Measurements from ENCODE around the gene AP5Z1. TPM values are rescaled to one million over a fixed set of nuclear protein-coding genes. Genes with fewer than 3 reads are reported as not detected.

AP5Z1 gene
- total RNA-seq, 4 donors from 2014 or later, result 12.9 to 40.2 (median 14.6) TPM

DNA sequence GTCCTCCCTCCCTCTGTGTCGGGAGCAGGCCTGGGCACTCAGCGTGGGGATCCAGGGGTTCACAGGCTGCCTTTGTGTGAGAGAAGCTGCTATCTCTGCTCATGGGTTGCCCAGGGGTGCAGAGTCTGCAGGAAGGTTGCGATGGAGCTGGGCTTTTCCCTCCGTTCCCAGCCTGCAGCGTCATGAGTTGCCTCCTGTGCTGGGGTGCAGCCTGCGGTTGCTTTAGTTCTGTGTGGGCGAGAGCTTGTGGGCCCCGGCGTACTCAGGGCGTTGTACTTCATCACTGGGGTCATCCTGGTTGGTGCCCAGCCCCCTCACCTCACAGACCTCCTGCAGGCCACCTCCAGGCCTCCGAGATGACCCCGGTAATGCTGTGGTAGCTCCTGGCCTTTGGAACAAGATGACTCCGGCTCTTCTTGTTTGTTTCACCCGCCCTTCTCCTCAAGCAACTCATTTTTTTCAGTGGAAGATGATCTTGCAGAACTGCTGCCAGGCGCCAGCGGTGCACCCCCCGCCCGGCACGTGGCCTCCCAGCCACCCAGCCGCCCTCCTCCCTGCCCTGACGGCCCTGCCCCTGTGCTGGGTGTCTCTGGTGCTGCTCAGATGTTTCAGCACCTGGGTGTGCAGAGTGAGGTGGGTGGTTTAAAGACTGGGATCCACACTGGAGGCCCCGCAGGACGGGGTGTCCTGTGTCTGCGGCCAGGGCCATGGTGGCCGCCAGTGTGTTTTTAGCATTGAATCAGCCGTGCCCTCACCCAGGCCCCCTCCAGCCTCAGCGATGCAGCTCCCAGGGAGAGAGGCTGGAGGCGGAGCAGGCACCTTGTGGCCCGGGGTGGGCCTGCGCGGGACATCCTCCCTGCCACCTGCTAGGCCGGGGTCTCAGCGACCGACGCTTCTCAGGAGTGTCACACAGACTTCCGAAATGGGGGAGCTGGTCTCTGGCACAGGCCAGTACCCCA lies 7.2 kb downstream of the AP5Z1 start:
- Histone ChIP-seq H3K9me3 (no peaks in the 10 kb centered on the region), H3K4me3 (no peak overlapping the region), H3K27me3 (no peaks in the 10 kb centered on the region), H3K27ac (no peak overlapping the region), H3K4me1 (no peaks in the 10 kb centered on the region), H3K36me3 (no peaks in the 10 kb centered on the region)
- DNase-seq, result no peak
- intact Hi-C loops (cut with DNase I; ENCODE audit: low total_unique reads), result no loop called here
- TF ChIP-seq, protein P1, sequence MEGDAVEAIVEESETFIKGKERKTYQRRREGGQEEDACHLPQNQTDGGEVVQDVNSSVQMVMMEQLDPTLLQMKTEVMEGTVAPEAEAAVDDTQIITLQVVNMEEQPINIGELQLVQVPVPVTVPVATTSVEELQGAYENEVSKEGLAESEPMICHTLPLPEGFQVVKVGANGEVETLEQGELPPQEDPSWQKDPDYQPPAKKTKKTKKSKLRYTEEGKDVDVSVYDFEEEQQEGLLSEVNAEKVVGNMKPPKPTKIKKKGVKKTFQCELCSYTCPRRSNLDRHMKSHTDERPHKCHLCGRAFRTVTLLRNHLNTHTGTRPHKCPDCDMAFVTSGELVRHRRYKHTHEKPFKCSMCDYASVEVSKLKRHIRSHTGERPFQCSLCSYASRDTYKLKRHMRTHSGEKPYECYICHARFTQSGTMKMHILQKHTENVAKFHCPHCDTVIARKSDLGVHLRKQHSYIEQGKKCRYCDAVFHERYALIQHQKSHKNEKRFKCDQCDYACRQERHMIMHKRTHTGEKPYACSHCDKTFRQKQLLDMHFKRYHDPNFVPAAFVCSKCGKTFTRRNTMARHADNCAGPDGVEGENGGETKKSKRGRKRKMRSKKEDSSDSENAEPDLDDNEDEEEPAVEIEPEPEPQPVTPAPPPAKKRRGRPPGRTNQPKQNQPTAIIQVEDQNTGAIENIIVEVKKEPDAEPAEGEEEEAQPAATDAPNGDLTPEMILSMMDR (IDR thresholded peaks at IDR 0.05), result no peak
- TF ChIP-seq POLR2A (IDR thresholded peaks at IDR 0.05), result no peak

DNA sequence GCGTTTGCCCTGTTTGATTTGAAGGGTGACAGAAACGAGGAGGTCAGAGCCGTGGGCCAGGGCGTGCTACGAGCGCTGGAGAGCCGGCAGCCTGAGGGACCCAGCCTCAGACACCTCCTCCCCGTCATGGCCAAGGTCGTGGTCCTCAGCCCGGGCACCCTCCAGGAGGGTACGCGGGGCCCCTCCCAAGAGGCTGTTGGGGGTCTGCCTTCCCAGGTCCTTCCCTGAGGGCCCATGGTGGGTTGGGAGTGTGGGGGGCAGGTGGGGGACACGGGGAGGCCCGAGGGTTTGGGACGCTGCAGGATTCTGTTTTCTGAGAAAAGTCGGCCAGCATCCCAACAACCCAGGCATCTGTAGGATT lies 7.8 kb downstream of the AP5Z1 start:
- Histone ChIP-seq H3K4me3 (no peak overlapping the region), H3K4me1 (no peaks in the 10 kb centered on the region), H3K36me3 (no peaks in the 10 kb centered on the region), H3K27me3 (no peaks in the 10 kb centered on the region), H3K9me3 (no peaks in the 10 kb centered on the region), H3K27ac (no peak overlapping the region)
- no peak for DNase-seq
- intact Hi-C loops (cut with DNase I; ENCODE audit: low total_unique reads), result no loop called here
- no peak for TF ChIP-seq POLR2A (IDR thresholded peaks at IDR 0.05)
- TF ChIP-seq, protein P1 (IDR thresholded peaks at IDR 0.05), result no peak

DNA sequence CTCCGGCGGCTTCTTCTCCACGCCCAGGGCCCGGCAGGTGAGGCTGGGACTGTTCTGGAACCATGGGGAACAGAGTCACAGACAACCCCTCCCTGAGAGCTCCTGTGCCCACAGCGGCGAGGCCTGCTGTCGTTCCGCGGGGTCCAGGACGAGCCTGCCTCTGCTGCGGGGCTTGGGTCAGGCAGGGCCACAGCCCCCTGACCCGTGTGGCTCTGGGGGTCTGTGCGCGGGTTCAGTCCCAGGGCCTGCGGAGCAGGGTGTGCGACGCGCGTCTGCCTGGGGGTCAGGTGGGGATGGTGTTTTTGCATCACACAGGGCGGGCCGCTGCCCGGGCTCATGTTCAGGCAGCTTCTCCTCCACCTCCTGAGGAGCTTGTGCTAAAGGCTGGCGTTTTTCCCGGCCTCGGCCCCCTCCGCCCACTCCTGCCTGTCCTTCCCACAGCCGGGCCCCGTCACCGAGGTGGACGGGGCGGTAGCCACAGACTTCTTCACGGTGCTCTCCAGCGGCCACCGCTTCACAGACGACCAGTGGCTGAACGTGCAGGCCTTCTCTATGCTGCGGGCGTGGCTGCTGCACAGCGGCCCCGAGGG lies 8.4 kb downstream of the AP5Z1 start:
- no peak overlapping the region for H3K4me3 ChIP-seq

DNA sequence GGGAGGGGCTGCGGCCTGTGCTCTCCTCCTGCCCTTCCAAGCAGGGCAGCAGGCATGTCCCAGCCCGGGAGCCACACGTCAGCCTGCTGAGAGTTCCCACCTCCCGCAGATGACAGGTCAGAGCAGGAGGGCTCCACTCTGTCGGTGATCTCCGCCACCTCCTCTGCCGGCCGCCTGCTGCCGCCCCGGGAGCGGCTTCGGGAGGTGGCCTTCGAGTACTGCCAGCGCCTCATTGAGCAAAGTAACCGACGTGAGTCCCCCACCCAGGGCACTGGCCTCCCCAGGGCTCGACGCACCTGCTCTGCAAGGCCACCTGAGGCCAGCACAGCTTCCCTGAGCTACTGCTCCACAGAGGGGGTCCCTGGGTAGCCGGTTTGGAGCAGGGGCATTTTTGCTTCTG lies 9.4 kb downstream of the AP5Z1 start:
- no peak overlapping the region for H3K4me3 ChIP-seq
- H3K36me3 ChIP-seq, result no peaks in the 10 kb centered on the region
- TF ChIP-seq POLR2A (IDR thresholded peaks at IDR 0.05), result no peak
- TF ChIP-seq, protein P1 (IDR thresholded peaks at IDR 0.05), result no peak
- no peaks in the 10 kb centered on the region for H3K9me3 ChIP-seq
- no peak for DNase-seq
- no peaks in the 10 kb centered on the region for H3K27me3 ChIP-seq
- no peaks in the 10 kb centered on the region for H3K4me1 ChIP-seq
- no peak overlapping the region for H3K27ac ChIP-seq
- intact Hi-C loops (cut with DNase I; ENCODE audit: low total_unique reads), result no loop called here

More for the DNA sequence above, 8.4 kb downstream of the AP5Z1 start:
- no peaks in the 10 kb centered on the region for H3K4me1 ChIP-seq
- no peak for DNase-seq
- no peak overlapping the region for H3K27ac ChIP-seq
- TF ChIP-seq, protein P1 (IDR thresholded peaks at IDR 0.05), result no peak
- TF ChIP-seq POLR2A (IDR thresholded peaks at IDR 0.05), result no peak
- H3K36me3 ChIP-seq, result no peaks in the 10 kb centered on the region
- intact Hi-C loops (cut with DNase I; ENCODE audit: low total_unique reads), result no loop called here
- no peaks in the 10 kb centered on the region for H3K9me3 ChIP-seq
- no peaks in the 10 kb centered on the region for H3K27me3 ChIP-seq

DNA sequence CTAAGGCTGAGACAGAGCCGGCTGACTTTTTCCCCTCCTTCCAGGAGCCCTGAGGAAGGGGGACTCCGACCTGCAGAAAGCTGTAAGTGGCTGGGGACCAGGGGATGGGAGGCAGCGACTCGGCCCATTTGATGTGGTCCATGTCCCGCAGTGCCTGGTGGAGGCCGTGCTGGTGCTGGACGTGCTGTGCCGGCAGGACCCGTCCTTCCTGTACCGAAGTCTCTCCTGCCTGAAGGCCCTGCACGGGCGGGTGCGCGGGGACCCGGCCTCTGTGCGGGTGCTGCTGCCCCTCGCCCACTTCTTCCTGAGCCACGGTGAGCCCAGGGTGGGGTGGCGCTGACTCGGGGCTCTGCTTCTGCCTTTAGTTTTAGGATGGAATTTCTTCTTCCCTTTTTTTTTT lies 9.9 kb downstream of the AP5Z1 start:
- no peaks in the 10 kb centered on the region for H3K36me3 ChIP-seq
- H3K27me3 ChIP-seq, result no peaks in the 10 kb centered on the region
- H3K4me1 ChIP-seq, result no peaks in the 10 kb centered on the region
- no peaks in the 10 kb centered on the region for H3K9me3 ChIP-seq
- DNase-seq, result no peak
- H3K27ac ChIP-seq, result no peak overlapping the region
- TF ChIP-seq, protein P1 (IDR thresholded peaks at IDR 0.05), result no peak
- no peak for TF ChIP-seq POLR2A (IDR thresholded peaks at IDR 0.05)
- intact Hi-C loops (cut with DNase I; ENCODE audit: low total_unique reads), result no loop called here
- H3K4me3 ChIP-seq, result no peak overlapping the region

Measured in uterus (tissue), 4 donors.